Measurements from ENCODE around the gene PSMD2.

PSMD2 gene

GRCh38 chr3:184299488-184300377 is 692 bp downstream of the PSMD2 start:
- no peak for FAIRE-seq
- no peak for TF ChIP-seq CTCF (IDR thresholded peaks at IDR 0.05; ENCODE audit: insufficient read depth, missing control alignments)

GRCh38 chr3:184300378-184300720 is 1.3 kb downstream of the PSMD2 start:
- DNase-seq (ENCODE audit: insufficient read length, low spot score) (no peak), FAIRE-seq (no peak)
- no peak for TF ChIP-seq CTCF (IDR thresholded peaks at IDR 0.05; ENCODE audit: insufficient read depth, missing control alignments)

More at GRCh38 chr3:184299488-184300377, 692 bp downstream of the PSMD2 start:
- no peak for DNase-seq (ENCODE audit: insufficient read length, low spot score)

GRCh38 chr3:184305577-184305976 is 6.5 kb downstream of the PSMD2 start:
- FAIRE-seq, result no peak
- DNase-seq (ENCODE audit: insufficient read length, low spot score), result no peak
- peak; percentile 25 for TF ChIP-seq CTCF (IDR thresholded peaks at IDR 0.05; ENCODE audit: insufficient read depth, missing control alignments)

GRCh38 chr3:184306341-184306972 is 7.4 kb downstream of the PSMD2 start:
- TF ChIP-seq CTCF (IDR thresholded peaks at IDR 0.05; ENCODE audit: insufficient read depth, missing control alignments), result no peak
- FAIRE-seq, result no peak
- DNase-seq (ENCODE audit: insufficient read length, low spot score), result no peak

GRCh38 chr3:184307915-184308314 is 8.9 kb downstream of the PSMD2 start:
- no peak for FAIRE-seq
- no peak for DNase-seq (ENCODE audit: insufficient read length, low spot score)
- TF ChIP-seq CTCF (IDR thresholded peaks at IDR 0.05; ENCODE audit: insufficient read depth, missing control alignments), result no peak

- FAIRE-seq, result no peak
- no peak for TF ChIP-seq CTCF (IDR thresholded peaks at IDR 0.05; ENCODE audit: insufficient read depth, missing control alignments)
- DNase-seq (ENCODE audit: insufficient read length, low spot score), result no peak
Observed at GRCh38 chr3:184308744-184309143, 9.7 kb downstream of the PSMD2 start.

- TF ChIP-seq CTCF (IDR thresholded peaks at IDR 0.05; ENCODE audit: insufficient read depth, missing control alignments), result no peak
- DNase-seq (ENCODE audit: insufficient read length, low spot score) (no peak), FAIRE-seq (no peak)
Observed at GRCh38 chr3:184311633-184312032, 12.6 kb downstream of the PSMD2 start.

Measured in D721Med (cell line).